GM12872 (cell line): Measurements from ENCODE around the gene ASIP.

Experiments
- TF ChIP-seq, protein P1 (sequence below): IDR thresholded peaks from 3 replicates; pipeline ENCODE4 v1.5.1; 2011; ENCODE audit warnings: low read depth, mild to moderate bottlenecking, low read length, moderate library complexity; ENCODE audit not compliant: insufficient read depth

ASIP gene

DNA sequence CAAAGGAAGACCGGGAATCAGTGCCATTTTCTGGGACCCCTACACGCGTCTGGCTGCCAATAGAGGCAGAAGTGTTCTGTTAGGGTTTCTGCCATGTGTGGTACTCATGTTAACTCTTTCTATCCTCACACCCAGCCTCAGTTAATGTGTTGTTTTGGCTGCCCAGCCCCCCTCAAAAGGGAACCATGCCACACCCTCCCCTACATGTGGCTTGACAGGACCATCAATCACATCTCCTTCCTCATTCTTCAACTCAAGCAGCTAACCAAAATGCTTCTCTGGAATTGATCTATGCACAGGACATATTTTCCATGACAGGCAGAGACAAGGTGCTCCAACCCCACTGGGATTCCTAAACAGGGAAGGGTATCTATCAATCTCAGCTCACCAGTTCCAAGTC lies 40.0 kb downstream of the ASIP start:
- TF ChIP-seq, protein P1, sequence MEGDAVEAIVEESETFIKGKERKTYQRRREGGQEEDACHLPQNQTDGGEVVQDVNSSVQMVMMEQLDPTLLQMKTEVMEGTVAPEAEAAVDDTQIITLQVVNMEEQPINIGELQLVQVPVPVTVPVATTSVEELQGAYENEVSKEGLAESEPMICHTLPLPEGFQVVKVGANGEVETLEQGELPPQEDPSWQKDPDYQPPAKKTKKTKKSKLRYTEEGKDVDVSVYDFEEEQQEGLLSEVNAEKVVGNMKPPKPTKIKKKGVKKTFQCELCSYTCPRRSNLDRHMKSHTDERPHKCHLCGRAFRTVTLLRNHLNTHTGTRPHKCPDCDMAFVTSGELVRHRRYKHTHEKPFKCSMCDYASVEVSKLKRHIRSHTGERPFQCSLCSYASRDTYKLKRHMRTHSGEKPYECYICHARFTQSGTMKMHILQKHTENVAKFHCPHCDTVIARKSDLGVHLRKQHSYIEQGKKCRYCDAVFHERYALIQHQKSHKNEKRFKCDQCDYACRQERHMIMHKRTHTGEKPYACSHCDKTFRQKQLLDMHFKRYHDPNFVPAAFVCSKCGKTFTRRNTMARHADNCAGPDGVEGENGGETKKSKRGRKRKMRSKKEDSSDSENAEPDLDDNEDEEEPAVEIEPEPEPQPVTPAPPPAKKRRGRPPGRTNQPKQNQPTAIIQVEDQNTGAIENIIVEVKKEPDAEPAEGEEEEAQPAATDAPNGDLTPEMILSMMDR: no peak

GRCh38 chr20:34282041-34282440 lies 40.8 kb downstream of the ASIP start:
- TF ChIP-seq, protein P1: no peak

GRCh38 chr20:34283844-34284243 lies 42.6 kb downstream of the ASIP start:
- TF ChIP-seq, protein P1: no peak

GRCh38 chr20:34285450-34285849 lies 44.2 kb downstream of the ASIP start:
- TF ChIP-seq, protein P1: no peak

DNA sequence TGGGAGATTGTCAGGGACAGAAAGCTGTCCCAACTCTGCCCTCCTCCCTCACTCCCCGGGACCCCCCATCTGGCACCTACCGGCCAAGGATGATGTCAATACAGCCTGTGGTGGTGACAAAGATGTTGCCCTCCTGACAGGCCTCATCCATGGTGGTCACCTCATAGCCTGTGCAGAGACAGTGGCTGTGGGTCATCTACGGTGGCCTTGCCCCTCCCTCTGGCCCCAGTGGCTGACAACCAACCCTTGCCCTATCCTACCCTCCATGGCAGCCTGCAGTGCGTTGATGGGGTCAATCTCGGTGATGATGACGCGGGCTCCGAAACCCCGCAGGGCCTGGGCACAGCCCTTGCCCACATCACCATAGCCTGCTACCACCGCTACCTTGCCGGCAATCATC lies 49.2 kb downstream of the ASIP start:
- TF ChIP-seq, protein P1: no peak

DNA sequence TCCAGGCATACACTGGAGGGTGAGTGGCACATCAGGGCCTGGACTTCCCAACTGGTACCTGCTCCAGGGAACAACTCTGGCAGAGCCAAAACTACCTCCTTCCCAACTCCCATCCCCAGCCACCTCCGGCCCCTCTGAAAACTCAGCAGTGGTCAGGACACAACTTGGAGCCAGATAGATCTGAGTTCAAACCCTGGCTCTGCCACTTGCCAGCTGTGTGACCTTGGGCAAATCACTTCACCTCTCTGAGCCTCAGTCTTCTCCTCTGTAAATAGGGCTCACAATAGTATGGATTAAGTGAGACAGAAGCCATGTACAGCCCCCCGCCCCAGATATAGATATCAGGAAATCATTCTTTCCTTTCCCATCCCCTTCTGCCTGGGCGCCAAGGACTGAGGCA lies 51.3 kb downstream of the ASIP start:
- TF ChIP-seq, protein P1: no peak

GRCh38 chr20:34293119-34293518 lies 51.9 kb downstream of the ASIP start:
- TF ChIP-seq, protein P1: no peak

GRCh38 chr20:34293589-34293988 lies 52.4 kb downstream of the ASIP start:
- TF ChIP-seq, protein P1: no peak
